ENCODE measurements around the gene WRAP73.

DNA sequence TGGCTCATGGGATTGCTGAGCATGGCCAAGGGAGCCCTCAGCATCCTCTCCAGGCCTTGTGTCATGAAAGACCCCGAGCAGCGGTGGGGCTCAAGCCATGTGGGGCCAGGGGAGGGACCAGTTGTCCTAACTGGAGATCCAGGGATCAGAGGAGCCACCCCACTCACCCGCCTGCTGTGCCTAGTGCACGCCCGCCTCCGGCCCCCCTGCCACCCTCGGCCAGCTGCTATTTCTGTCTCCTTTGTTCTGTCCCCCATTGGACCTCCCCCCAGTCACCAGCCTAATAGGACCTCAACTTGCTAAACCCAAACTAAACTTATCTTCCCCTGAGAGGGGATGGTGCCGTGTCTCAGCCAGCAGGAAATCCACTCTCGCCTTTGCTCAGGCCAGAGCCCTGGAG, 46.8 kb upstream of the WRAP73 start:
- TF ChIP-seq, protein P1, sequence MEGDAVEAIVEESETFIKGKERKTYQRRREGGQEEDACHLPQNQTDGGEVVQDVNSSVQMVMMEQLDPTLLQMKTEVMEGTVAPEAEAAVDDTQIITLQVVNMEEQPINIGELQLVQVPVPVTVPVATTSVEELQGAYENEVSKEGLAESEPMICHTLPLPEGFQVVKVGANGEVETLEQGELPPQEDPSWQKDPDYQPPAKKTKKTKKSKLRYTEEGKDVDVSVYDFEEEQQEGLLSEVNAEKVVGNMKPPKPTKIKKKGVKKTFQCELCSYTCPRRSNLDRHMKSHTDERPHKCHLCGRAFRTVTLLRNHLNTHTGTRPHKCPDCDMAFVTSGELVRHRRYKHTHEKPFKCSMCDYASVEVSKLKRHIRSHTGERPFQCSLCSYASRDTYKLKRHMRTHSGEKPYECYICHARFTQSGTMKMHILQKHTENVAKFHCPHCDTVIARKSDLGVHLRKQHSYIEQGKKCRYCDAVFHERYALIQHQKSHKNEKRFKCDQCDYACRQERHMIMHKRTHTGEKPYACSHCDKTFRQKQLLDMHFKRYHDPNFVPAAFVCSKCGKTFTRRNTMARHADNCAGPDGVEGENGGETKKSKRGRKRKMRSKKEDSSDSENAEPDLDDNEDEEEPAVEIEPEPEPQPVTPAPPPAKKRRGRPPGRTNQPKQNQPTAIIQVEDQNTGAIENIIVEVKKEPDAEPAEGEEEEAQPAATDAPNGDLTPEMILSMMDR (IDR thresholded peaks at IDR 0.05): no peak
- no peak for TF ChIP-seq POLR2A (IDR thresholded peaks at IDR 0.05)

Data from adrenal gland (tissue), 5 donors.